ENCODE measurements around the gene CPPED1.

GRCh38 chr16:12629271-12629670, 174.4 kb downstream of the CPPED1 start:
- no peak for TF ChIP-seq LEF1 (IDR thresholded peaks at IDR 0.05; ENCODE audit: borderline replicate concordance)
- TF ChIP-seq SP1 (IDR thresholded peaks at IDR 0.05), result no peak
- TF ChIP-seq FOXA1 (IDR thresholded peaks at IDR 0.05), result no peak
- no peak for TF ChIP-seq ELF4 (IDR thresholded peaks at IDR 0.05)
- TF ChIP-seq BHLHE40 (IDR thresholded peaks at IDR 0.05; ENCODE audit: borderline replicate concordance), result no peak
- TF ChIP-seq L3MBTL2 (conservative IDR thresholded peaks at IDR 0.05), result no peak
- TF ChIP-seq ARNT (IDR thresholded peaks at IDR 0.05), result no peak
- no peak for TF ChIP-seq NFRKB (IDR thresholded peaks at IDR 0.05)
- TF ChIP-seq TARDBP (IDR thresholded peaks at IDR 0.05), result no peak
- no peak for TF ChIP-seq ZNF384 (IDR thresholded peaks at IDR 0.05)

Measured in HEK293T (cell line).